Suppressor macrophage treated with lipopolysaccharide for 1 hour (primary cell): ENCODE measurements around the gene SLCO4A1.
"Not testable (repeated sequence)": the region's sequence is repeated elsewhere in the genome, so short reads cannot be mapped to it uniquely, and the experiment has no call there.

Source experiments
- DNase-seq, 3 donors: peaks; one replicate each; pipeline ENCODE4 v3.0.0-alpha.2; 2020 to 2022

Gene SLCO4A1

DNA sequence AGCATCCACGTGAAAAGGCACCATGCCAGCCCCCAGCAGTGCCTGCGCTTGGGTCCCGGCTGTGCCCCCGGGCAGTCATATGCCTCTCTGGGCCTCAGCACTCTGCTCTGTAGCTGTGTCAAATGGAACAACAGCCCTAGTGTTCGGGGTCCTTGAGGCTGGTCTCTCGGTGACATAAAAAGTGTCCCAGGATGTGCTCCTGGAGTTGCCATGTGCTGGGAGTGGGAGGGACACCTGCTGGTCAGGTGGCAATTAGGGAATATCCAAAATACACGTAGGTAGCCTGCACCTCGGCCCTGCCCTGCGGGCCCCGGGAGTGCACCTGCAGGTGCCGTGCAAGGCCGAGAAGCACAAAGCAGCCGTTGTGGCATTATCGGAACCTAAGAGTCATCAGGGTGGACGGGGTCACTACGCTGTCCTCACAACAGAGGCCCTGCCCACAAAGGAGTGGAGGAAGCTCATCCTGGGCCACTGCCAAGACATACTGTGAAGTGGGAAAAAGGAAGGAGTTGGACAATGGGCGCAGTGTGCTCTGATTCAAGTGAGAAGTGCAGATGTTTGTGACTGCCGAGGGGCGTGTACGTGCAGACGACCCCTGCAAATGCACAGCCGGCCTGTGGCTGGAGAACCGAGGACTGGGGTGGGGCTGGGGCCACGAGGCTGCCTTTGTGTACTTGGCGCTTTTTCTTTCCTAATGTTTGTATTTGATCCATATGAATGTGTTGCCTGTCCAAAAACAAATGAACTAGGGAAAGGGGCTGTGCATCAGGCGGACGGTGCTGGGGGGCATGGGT is 24.6 kb downstream of the SLCO4A1 start:
- peak; percentile 87 to 91 (median 90) for DNase-seq

DNA sequence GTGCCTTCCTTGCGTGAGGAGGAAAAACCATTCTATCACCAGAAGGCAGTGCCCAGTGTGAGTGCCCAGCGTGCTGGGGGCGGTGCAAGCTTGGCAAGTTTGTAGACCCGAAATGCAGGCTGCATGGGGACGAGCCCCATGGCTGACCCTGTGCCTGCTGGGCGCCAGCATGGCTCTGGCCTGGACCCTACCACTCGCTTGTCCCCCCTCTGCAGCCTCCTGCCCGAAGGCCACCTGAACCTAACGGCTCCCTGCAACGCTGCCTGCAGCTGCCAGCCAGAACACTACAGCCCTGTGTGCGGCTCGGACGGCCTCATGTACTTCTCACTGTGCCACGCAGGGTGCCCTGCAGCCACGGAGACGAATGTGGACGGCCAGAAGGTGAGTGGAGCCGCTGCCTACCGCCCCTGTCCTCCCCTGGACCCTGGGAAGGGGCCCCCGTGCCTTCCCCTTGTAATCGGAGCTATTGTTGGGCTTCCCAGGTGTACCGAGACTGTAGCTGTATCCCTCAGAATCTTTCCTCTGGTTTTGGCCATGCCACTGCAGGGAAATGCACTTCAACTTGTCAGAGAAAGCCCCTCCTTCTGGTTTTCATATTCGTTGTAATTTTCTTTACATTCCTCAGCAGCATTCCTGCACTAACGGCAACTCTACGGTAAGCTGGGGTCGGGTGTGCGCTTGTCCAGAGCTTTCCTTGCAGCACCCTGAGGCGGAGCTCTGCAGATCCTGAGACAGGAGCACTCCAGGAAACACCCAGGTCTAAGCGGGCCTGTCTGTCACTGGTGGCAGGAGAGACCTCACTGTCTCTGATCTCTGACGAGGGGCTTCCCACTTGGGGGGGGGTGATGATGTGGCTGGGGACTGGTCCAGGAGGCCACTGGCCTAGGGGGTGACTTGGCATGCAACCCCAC is 25.5 kb downstream of the SLCO4A1 start:
- DNase-seq, result no peak

DNA sequence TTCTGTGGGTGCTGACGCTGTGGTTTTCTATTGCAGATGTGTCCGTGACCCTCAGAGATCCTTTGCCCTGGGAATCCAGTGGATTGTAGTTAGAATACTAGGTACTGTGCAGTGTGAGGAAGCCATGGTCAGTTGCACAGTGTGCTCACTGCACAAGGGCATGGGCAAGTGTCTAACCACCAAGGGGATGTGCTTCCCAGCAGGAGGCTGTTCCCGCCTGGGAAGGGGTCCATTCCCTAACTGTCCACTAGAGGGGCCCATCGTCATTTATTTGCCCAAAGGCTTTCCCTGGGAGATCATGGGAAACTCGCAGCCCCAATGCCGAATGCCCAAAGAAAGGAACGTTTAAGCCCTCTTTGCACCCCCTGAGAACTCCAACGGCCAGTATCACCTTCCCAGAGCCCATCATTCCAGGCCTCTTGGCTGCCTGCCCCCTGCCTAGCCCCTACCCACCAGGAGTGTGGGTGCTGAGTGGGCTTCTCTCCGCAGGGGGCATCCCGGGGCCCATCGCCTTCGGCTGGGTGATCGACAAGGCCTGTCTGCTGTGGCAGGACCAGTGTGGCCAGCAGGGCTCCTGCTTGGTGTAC is 26.2 kb downstream of the SLCO4A1 start:
- peak; percentile 77 to 82 (median 78) for DNase-seq

DNA sequence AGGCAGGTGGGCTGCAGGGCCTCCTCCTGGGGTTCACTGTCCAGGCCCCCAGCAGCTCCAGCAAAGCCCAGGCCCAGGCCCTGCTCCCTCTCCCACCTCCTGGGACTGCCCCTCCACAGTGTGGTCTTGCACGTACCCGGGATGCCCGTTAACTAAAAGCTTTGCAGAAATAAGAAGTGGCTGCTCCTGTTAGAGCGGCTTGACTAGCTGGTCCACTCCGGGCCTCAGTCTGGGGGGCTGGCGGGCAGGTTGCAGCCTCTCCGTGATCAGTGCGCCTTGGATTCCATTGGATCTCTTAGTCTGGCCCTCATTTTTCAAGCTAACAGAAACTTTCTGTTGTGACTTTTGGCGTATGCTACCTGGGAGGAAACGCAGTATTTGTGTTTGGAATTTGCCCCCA is 26.9 kb downstream of the SLCO4A1 start:
- DNase-seq, result no peak

- DNase-seq, result no peak
Observed at GRCh38 chr20:62670156-62670555, 27.9 kb downstream of the SLCO4A1 start.

DNA sequence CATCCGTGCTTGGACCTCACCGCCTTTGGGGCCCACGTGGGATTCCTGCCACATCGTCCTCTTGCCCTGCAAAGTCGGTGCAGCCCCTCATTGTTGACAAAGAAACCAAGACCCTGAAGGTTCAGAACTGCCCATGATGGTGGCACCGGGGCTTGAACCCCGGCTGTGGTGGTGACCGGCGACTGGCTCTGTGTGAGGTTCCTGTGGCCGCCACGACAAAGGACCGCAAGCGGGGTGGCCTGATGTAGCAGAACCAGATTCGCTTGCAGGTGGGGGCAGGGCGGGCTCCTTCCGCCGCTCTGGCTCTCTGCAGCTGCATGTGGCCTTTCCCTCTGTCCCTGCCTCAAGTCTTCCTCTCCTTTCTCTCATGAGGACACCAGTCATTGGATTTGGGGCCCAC is 28.7 kb downstream of the SLCO4A1 start:
- DNase-seq, result no peak

DNA sequence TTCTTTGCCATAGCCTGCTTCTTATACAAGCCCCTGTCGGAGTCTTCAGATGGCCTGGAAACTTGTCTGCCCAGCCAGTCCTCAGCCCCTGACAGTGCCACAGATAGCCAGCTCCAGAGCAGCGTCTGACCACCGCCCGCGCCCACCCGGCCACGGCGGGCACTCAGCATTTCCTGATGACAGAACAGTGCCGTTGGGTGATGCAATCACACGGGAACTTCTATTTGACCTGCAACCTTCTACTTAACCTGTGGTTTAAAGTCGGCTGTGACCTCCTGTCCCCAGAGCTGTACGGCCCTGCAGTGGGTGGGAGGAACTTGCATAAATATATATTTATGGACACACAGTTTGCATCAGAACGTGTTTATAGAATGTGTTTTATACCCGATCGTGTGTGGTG is 29.5 kb downstream of the SLCO4A1 start:
- peak in 2 of 3 donors; percentile 25 to 51 for DNase-seq

GRCh38 chr20:62674370-62674769 is 32.1 kb downstream of the SLCO4A1 start:
- no peak for DNase-seq

DNA sequence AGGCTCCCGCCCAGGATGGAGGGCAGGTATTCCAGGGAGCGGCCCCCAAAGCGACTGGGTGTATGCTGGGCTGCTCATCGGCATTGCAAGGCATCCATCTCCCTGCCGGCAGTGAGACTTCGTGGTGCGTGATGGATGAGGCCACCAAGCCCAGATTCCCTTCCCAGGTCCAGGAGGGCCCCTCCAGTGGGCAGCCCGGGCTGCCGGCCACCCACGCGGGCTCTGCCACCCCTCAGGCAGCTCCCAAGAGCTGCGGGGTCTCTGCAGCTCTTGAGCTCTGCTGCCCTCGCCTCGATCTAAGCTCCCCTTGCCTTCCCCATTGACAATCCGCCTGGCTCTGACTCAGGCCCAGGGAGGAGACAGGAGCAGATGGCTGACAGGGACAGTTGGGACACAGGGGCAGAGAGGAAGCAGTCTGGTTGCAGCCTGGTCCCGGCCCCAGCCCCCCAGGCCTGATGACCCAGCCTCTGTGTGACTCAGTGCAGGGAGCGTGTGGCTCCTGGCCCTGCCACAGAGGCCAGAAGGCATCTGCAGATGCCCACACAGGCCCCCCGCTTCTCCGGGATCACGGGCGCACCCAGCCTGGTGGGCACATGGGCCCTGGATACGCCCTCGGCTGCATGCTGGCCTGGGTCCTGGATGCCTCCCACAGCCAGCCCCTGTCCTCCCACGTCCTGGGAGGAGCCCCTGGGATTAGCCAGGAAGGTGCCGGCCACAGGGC is 33.0 kb downstream of the SLCO4A1 start:
- peak; percentile 92 to 94 (median 94) for DNase-seq

GRCh38 chr20:62675877-62676260 is 33.6 kb downstream of the SLCO4A1 start:
- DNase-seq, result no peak

DNA sequence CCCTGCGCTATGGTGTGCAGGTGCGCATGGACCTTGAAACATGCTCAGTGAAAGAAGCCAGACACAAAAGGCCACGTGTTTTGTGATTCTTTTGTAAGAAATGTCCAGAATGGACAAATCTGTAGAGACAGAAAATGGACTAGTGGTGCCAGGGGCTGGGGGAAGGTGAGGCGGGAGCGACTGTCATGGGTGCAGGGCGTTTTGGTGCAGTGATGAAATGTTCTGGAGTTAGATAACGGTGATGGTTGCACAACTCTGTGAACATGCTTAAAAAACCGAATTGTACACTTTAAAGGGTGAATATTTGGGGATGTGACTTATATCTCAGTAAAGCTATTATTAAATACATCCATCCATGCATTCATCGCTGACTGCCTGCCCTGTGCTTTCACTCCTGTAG is 34.7 kb downstream of the SLCO4A1 start:
- DNase-seq, result no peak

DNA sequence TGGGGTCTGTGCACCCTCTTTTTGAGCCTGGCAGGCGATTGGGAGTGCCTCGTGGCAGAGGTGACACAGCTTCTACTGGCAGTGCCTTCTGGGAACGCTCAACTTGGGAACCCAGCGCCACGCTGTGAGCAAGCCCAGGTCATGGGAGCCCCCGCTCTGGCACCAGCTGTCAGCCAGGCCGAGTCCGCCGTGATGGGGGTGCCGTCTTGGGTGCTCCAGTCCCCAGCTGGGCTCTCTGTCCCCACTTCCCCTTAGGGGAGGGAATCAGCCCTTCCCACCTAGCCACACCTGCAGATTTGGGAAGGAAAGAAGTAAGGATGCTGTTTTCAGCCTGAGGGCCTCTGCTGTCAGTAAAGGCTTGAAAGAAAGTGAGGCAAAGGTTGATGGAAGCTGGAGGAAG is 35.4 kb downstream of the SLCO4A1 start:
- DNase-seq, result no peak

DNA sequence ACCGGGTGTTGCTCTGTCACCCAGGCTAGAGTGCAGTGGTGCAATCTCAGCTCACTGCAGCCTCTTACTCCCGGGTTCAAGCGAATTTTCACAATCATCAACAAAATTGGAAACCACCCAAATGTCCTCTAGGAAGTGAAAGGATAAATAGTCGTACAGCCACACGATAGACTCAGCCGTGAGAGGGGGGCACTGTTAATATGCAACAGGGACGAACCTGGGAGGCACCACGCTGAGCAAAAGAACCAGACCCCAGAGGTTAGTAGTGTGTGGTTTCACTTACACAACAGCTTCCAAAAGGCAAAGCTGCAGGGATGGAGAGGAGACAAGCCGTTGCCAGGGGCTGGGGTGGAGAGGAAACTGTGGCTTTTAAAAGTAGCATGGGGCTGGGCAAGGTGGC is 36.2 kb downstream of the SLCO4A1 start:
- peak; percentile 56 to 78 (median 62) for DNase-seq

GRCh38 chr20:62679978-62680589 is 37.8 kb downstream of the SLCO4A1 start:
- DNase-seq, result no peak

- DNase-seq, result no peak
Observed at GRCh38 chr20:62682912-62683517, 40.7 kb downstream of the SLCO4A1 start.

DNA sequence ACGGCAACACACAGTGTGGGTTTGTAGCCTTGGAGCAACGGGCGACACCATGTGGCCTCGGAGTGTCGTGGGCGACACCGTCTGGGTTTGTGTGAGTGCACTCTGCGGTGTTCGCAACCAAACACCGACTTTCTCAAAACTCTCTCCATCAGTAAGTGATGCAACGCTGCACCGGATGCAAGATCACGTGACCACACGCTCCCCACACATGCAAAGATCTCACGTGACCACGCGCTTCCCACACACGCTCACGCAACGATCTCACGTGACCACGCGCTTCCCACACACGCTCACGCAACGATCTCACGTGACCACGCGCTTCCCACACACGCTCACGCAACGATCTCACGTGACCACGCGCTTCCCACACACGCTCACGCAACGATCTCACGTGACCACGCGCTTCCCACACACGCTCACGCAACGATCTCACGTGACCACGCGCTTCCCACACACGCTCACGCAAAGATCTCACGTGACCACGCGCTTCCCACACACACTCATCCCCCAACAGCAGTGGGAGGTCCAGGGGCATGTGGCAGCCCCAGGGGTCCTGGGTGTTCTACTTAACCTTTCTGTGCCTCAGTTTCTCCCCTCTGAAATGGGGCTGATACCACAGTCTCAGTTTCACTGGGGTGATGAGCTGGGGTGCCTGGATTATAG is 41.5 kb downstream of the SLCO4A1 start:
- not testable (repeated sequence) for DNase-seq

DNA sequence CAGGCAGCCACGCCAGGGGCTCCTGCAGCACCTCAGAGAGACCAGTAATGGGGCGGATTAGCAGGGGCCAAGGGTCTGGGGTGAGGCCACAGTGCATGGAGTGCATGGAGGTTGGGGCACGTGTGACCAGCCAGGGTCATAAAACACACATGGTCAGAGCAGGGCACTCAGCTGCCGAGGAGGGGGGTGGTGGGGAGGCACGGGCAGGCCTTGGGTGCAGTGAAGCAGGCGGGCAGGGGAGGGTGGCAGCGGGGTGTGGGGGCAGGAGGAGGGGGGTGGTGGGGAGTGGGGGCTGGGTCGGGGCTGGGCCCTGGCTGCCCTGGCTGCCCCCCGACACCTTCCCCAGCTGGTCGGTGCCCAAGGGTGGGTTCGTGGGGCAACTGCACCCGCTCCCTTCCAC is 42.7 kb downstream of the SLCO4A1 start:
- DNase-seq, result no peak

- DNase-seq, result peak; percentile 85 to 88 (median 86)
Observed at GRCh38 chr20:62685781-62686555, 43.7 kb downstream of the SLCO4A1 start.

DNA sequence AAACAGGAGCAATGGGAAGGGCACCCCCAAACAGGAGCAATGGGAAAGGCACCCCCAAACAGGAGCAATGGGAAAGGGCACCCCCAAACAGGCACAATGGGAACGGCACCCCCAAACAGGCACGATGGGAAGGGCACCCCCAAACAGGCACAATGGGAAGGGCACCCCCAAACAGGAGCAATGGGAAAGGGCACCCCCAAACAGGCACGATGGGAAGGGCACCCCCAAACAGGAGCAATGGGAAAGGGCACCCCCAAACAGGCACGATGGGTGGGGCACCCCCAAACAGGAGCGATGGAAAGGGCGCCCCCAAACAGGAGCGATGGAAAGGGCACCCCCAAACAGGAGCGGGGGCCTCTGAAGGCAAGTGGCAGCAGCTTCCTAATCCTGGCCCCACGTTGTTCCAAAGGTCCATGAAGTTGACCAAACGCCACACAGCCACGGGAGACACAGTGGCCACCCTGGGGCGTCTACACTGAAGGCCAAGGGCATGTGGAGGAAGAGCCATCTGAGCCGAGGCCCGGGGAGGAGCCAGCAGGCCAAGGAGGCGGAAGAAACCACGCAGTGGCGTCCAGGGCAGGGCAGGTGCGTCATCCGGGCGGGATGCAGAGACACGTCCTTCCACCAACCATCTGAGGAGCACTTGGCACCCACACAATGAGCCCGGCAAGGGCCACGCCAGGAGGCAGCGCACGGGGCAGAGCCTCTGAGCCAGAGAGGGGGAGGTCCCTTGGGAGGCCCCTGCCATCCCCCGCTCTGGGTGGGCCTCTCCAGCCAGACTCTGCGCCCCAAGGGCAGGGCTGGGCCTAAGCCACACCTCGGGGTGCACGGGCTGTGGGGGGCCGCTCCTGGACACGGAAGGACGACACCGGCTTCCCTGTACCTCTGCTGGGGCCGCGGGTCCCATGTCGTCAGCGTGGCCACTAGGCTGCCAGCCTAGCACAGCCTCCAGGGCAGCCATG is 44.8 kb downstream of the SLCO4A1 start:
- no peak for DNase-seq
